ENCODE results near the gene TNRC6A. TPM values are rescaled to one million over a fixed set of nuclear protein-coding genes. Genes with fewer than 3 reads are reported as not detected.
"Not testable (repeated sequence)": the region's sequence is repeated elsewhere in the genome, so short reads cannot be mapped to it uniquely, and the experiment has no call there.

Gene TNRC6A
- total RNA-seq, 1 experiment from 2014 or later = 84.8 TPM

GRCh38 chr16:24737916-24738594, 8.6 kb downstream of the TNRC6A start:
- DNase-seq = no peak
- Histone ChIP-seq H3K9me2 (ENCODE audit: insufficient read depth) (no peaks in the 10 kb centered on the region), H3K79me2 (ENCODE audit: low read depth) (peaks cover 100% of the 10 kb centered on the region), H3F3A (ENCODE audit: insufficient read depth, low read depth) (peaks cover 28% of the 10 kb centered on the region), H3K4me1 (replicated peaks; ENCODE audit: insufficient read depth) (peaks cover 48% of the 10 kb centered on the region), H3K36me3 (ENCODE audit: low read depth) (peaks cover 5% of the 10 kb centered on the region), H3K9me3 (ENCODE audit: insufficient read depth, low read depth) (no peaks in the 10 kb centered on the region), H3K4me3 (no peak overlapping the region), H3K27me3 (ENCODE audit: insufficient read depth, low read depth) (no peaks in the 10 kb centered on the region), H3K4me2 (peak overlapping the region; percentile 60), H2AFZ (no peak overlapping the region), H3K27ac (peak overlapping the region; percentile 79), H4K20me1 (ENCODE audit: insufficient read depth) (peaks cover 36% of the 10 kb centered on the region)
- CTCF ChIA-PET = interaction anchor here (0.5 kb wide), 1 partner anchor 196 kb away, joined by 3 read pairs; no protein-coding TSS in a partner anchor
- TF ChIP-seq EZH2 (IDR thresholded peaks at IDR 0.05; ENCODE audit: low read depth) = no peak
- no peak for TF ChIP-seq CTCF (conservative IDR thresholded peaks at IDR 0.05)
- intact Hi-C loops (cut with micrococcal nuclease; ENCODE audit: unreplicated experiment) = no loop called here
- no TSS peak for BruUV-seq (replicated peaks)
- POLR2A ChIA-PET (ENCODE audit: unreplicated experiment) = interaction anchor here (0.7 kb wide), 1 partner anchor 209 kb away, joined by 4 read pairs; no protein-coding TSS in a partner anchor

- BruUV-seq (replicated peaks) = no TSS peak
- H4K20me1 ChIP-seq (ENCODE audit: insufficient read depth) = peaks cover 43% of the 10 kb centered on the region
- H3K4me2 ChIP-seq = no peak overlapping the region
- H3K79me2 ChIP-seq (ENCODE audit: low read depth) = peaks cover 100% of the 10 kb centered on the region
- peaks cover 5% of the 10 kb centered on the region for H3K36me3 ChIP-seq (ENCODE audit: low read depth)
- peaks cover 47% of the 10 kb centered on the region for H3K4me1 ChIP-seq (replicated peaks; ENCODE audit: insufficient read depth)
- TF ChIP-seq CTCF (conservative IDR thresholded peaks at IDR 0.05) = no peak
- H3K27me3 ChIP-seq (ENCODE audit: insufficient read depth, low read depth) = no peaks in the 10 kb centered on the region
- H3K9me2 ChIP-seq (ENCODE audit: insufficient read depth) = no peaks in the 10 kb centered on the region
- no peak overlapping the region for H3K4me3 ChIP-seq
- ChIA-PET POLR2A (ENCODE audit: unreplicated experiment) (interaction anchor here (0.6 kb wide), 2 partner anchors 112 to 189 kb away, joined by 10 to 12 read pairs; no protein-coding TSS in a partner anchor), CTCF (no interaction called here)
- intact Hi-C loops (cut with micrococcal nuclease; ENCODE audit: unreplicated experiment) = no loop called here
- no peak overlapping the region for H3K27ac ChIP-seq
- H2AFZ ChIP-seq = no peak overlapping the region
- DNase-seq = no peak
- H3F3A ChIP-seq (ENCODE audit: insufficient read depth, low read depth) = peaks cover 28% of the 10 kb centered on the region
- no peaks in the 10 kb centered on the region for H3K9me3 ChIP-seq (ENCODE audit: insufficient read depth, low read depth)
Measured at GRCh38 chr16:24738895-24739294, 9.4 kb downstream of the TNRC6A start.

- CTCF ChIA-PET = interaction anchor here (0.5 to 0.6 kb wide), 2 partner anchors 168 to 801 kb away, joined by 3 to 5 read pairs; no protein-coding TSS in a partner anchor
- intact Hi-C loops (cut with micrococcal nuclease; ENCODE audit: unreplicated experiment) = loop anchor here (10.0 kb wide), 1 partner anchor 157 kb away; no protein-coding TSS in a partner anchor
- no peak for DNase-seq
- Histone ChIP-seq H3K4me3 (no peak overlapping the region), H3K27ac (no peak overlapping the region), H3K79me2 (ENCODE audit: low read depth) (peaks cover 100% of the 10 kb centered on the region), H4K20me1 (ENCODE audit: insufficient read depth) (peaks cover 69% of the 10 kb centered on the region), H3K9me2 (ENCODE audit: insufficient read depth) (no peaks in the 10 kb centered on the region), H2AFZ (no peak overlapping the region), H3K27me3 (ENCODE audit: insufficient read depth, low read depth) (no peaks in the 10 kb centered on the region), H3K36me3 (ENCODE audit: low read depth) (peaks cover 23% of the 10 kb centered on the region), H3K9me3 (ENCODE audit: insufficient read depth, low read depth) (no peaks in the 10 kb centered on the region), H3K4me2 (no peak overlapping the region), H3F3A (ENCODE audit: insufficient read depth, low read depth) (peaks cover 12% of the 10 kb centered on the region), H3K4me1 (replicated peaks; ENCODE audit: insufficient read depth) (peaks cover 19% of the 10 kb centered on the region)
- TF ChIP-seq EZH2 (IDR thresholded peaks at IDR 0.05; ENCODE audit: low read depth) (no peak), CTCF (conservative IDR thresholded peaks at IDR 0.05) (no peak)
- no TSS peak for BruUV-seq (replicated peaks)
- POLR2A ChIA-PET (ENCODE audit: unreplicated experiment) = no interaction called here
Measured at GRCh38 chr16:24741862-24742261, 12.4 kb downstream of the TNRC6A start.

- intact Hi-C loops (cut with micrococcal nuclease; ENCODE audit: unreplicated experiment) = loop anchor here (10.0 kb wide), 1 partner anchor 158 kb away; no protein-coding TSS in a partner anchor
- Histone ChIP-seq H3F3A (ENCODE audit: insufficient read depth, low read depth) (peaks cover 15% of the 10 kb centered on the region), H3K79me2 (ENCODE audit: low read depth) (peaks cover 100% of the 10 kb centered on the region), H3K36me3 (ENCODE audit: low read depth) (peaks cover 27% of the 10 kb centered on the region), H4K20me1 (ENCODE audit: insufficient read depth) (peaks cover 76% of the 10 kb centered on the region), H3K4me1 (replicated peaks; ENCODE audit: insufficient read depth) (peaks cover 19% of the 10 kb centered on the region)
- H3K27me3 ChIP-seq (ENCODE audit: insufficient read depth, low read depth); H3K4me2 ChIP-seq; BruUV-seq (replicated peaks); CTCF ChIA-PET; H3K9me3 ChIP-seq (ENCODE audit: insufficient read depth, low read depth); H3K27ac ChIP-seq; POLR2A ChIA-PET (ENCODE audit: unreplicated experiment); H2AFZ ChIP-seq; H3K4me3 ChIP-seq; H3K9me2 ChIP-seq (ENCODE audit: insufficient read depth); DNase-seq: not testable (repeated sequence)
Measured at GRCh38 chr16:24742610-24743009, 13.2 kb downstream of the TNRC6A start.
